22Rv1 (cell line): ENCODE data around the gene ERBIN.

Experiments used
- H3K27ac ChIP-seq: fragments of 450-650 bp; 2 replicates; pipeline ENCODE4 v1.5.1; 2017
- ZFX ChIP-seq: fragments of 450-650 bp; IDR thresholded peaks from 2 replicates; pipeline ENCODE4 v1.6.1; 2017; ENCODE audit warnings: antibody characterized with exemption, borderline replicate concordance
- TF ChIP-seq, protein P1 (sequence below): fragments of 450-650 bp; IDR thresholded peaks from 2 replicates; pipeline ENCODE4 v1.5.1; 2017; ENCODE audit warnings: mild to moderate bottlenecking

Gene ERBIN

GRCh38 chr5:65892801-65893200 is 33.6 kb upstream of the ERBIN start:
- TF ChIP-seq, protein P1, sequence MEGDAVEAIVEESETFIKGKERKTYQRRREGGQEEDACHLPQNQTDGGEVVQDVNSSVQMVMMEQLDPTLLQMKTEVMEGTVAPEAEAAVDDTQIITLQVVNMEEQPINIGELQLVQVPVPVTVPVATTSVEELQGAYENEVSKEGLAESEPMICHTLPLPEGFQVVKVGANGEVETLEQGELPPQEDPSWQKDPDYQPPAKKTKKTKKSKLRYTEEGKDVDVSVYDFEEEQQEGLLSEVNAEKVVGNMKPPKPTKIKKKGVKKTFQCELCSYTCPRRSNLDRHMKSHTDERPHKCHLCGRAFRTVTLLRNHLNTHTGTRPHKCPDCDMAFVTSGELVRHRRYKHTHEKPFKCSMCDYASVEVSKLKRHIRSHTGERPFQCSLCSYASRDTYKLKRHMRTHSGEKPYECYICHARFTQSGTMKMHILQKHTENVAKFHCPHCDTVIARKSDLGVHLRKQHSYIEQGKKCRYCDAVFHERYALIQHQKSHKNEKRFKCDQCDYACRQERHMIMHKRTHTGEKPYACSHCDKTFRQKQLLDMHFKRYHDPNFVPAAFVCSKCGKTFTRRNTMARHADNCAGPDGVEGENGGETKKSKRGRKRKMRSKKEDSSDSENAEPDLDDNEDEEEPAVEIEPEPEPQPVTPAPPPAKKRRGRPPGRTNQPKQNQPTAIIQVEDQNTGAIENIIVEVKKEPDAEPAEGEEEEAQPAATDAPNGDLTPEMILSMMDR: no peak
- no peak for TF ChIP-seq ZFX
- H3K27ac ChIP-seq: no peak overlapping the region

- TF ChIP-seq, protein P1: no peak
- no peak for TF ChIP-seq ZFX
- H3K27ac ChIP-seq: no peak overlapping the region
These were observed 32.5 kb upstream of the ERBIN start for GRCh38 chr5:65893749-65894430.

DNA sequence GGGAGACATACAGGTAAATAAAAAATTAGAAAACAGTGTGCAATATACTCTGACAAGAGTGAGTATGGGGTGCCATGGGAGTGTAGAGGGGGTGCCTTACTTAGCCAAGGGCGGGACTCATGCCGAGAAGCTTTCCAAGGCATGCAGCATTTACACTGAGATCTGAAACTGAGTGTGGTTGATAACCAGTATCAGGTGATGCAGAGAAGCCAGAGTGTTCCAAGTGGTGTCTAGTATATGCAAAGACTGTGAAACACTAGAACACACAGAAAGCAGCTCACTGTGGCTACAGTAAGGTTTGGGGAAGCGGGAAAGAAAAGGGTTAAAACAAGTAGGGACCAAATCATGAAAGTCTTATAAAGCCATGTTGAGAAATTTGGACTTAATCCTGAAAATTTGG is 30.5 kb upstream of the ERBIN start:
- H3K27ac ChIP-seq: no peak overlapping the region
- TF ChIP-seq, protein P1: no peak
- TF ChIP-seq ZFX: no peak

DNA sequence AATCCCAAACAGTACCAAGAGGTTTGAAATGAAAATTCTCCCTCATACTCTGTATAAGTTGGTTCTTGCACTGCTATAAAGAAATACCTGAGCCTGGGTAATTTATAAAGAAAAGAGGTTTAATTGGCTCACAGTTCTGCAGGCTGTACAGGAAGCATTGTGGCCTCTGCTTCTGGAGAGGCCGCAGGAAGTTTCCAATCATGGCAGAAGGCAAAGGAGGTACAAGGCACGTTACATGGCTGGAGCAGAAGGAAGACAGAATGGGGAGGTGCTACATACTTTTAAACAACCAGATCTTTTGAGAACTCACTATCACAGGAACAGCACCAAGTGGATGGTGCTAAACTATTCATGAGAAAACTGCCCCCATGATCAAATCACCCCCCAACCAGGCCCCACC is 25.6 kb upstream of the ERBIN start:
- TF ChIP-seq, protein P1: no peak
- no peak for TF ChIP-seq ZFX
- no peak overlapping the region for H3K27ac ChIP-seq

DNA sequence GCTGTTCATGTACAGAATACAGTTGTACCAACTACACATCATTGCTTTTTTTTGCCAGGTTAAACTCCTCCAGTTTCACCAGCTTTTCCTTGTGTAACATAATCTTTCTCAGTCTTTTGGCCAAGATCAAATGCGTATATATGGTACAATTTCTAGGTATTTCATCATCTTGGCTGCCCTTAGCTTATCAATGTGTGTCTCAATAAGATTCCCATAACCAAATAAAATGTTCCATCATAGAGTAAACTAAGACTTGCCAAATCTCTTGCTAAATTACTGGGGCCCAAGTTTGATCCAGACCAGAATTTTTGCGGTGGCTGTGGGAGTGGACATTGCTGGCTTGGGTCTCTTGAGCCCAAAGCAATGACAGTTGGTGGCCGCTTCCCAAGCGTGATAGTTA is 24.3 kb upstream of the ERBIN start:
- no peak for TF ChIP-seq ZFX
- TF ChIP-seq, protein P1: no peak
- no peak overlapping the region for H3K27ac ChIP-seq

DNA sequence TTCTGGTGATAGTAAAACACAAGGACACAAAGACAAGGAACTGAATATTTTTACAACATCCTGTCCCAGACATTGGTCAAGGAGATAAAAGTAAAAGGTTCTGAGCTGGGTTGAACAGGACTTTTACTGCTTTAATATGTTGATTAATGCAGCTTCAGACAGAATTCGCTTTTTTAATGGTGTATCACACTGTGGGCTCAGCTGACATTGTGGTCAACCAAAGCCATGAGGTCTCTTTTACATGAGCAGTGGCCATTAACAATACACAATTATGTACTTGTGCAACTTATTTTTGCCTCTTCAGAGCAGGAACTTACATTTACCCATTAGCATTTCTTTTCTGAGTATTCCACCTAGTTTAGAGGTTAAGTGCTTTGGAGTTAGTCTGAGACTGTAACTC is 22.8 kb upstream of the ERBIN start:
- H3K27ac ChIP-seq: no peak overlapping the region
- TF ChIP-seq, protein P1: no peak
- TF ChIP-seq ZFX: no peak

DNA sequence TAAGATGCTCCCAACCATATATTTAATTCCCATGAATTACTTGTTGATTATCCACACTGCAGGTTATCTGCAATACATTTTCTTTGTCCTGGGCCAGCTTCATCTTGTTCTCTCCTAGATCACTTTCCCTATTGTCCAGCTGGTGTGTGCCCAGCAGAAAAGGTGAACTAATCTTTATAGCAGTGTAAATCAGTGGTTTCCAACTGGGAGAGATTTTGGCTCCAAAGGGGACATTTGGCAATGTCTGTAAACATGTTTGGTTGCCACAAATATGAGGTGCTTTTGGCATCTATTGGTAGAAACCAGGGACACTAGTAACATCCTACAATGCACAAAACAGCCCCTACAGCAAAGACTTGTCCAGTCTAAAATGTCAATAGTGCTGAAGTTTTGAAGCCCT is 20.1 kb upstream of the ERBIN start:
- TF ChIP-seq ZFX: no peak
- TF ChIP-seq, protein P1: no peak
- H3K27ac ChIP-seq: no peak overlapping the region
